A673 (cell line): ENCODE measurements around the gene DCLK2. TPM values are rescaled to one million over a fixed set of nuclear protein-coding genes. Genes with fewer than 3 reads are reported as not detected.

Source experiments
- BruUV-seq: library from RNA; stranded (reverse); fragments of 400-500 nt; replicated peaks from 2 replicates; lab custom pipeline; 2021; lab: Mats Ljungman, UMichigan
- CTCF ChIA-PET: fragments of 300-600 bp; sonication (Branson Sonifier 250); formaldehyde crosslinking; loops from one replicate; lab custom pipeline; 2022; ENCODE audit warnings: antibody characterized with exemption; lab: Charles Lee
- POLR2A ChIA-PET: fragments of 300-600 bp; sonication (Branson Sonifier 250); formaldehyde crosslinking; loops from one replicate; lab custom pipeline; 2022; ENCODE audit warnings: antibody characterized with exemption; ENCODE audit not compliant: low non-redundant PET; lab: Charles Lee
- DNase-seq: peaks from one replicate; pipeline ENCODE4 v3.0.0-alpha.2; 2015; ENCODE audit warnings: low spot score
- H3K27ac ChIP-seq: fragments of 200-600 bp; sonication (generic); 2 replicates; pipeline ENCODE4 v1.5.1; 2016; ENCODE audit warnings: mixed run types, low read depth, mild to moderate bottlenecking, mixed read lengths, antibody characterized with exemption, low read length; ENCODE audit not compliant: poor library complexity, severe bottlenecking
- H3K27me3 ChIP-seq: fragments of 200-600 bp; sonication (generic); replicated peaks from 2 replicates; pipeline ENCODE4 v1.6.1; 2017; ENCODE audit warnings: mixed run types, low read depth, mild to moderate bottlenecking, mixed read lengths, antibody characterized with exemption, low read length; ENCODE audit not compliant: insufficient read depth, poor library complexity
- H3K36me3 ChIP-seq: fragments of 200-600 bp; sonication (generic); 2 replicates; pipeline ENCODE4 v1.6.1; 2016; ENCODE audit warnings: mixed run types, mild to moderate bottlenecking, mixed read lengths, antibody characterized with exemption, low read length; ENCODE audit not compliant: insufficient read depth, poor library complexity, severe bottlenecking
- H3K4me1 ChIP-seq: fragments of 200-600 bp; sonication (generic); 2 replicates; pipeline ENCODE4 v1.6.1; 2017; ENCODE audit warnings: mixed run types, mild to moderate bottlenecking, mixed read lengths, antibody characterized with exemption, low read length; ENCODE audit not compliant: insufficient read depth, poor library complexity, severe bottlenecking
- H3K4me3 ChIP-seq: fragments of 200-600 bp; sonication (generic); 2 replicates; pipeline ENCODE4 v1.5.1; 2016; ENCODE audit warnings: low read depth, mixed run types, mild to moderate bottlenecking, mixed read lengths, low read length; ENCODE audit not compliant: poor library complexity, severe bottlenecking
- H3K9me3 ChIP-seq: fragments of 200-600 bp; sonication (generic); 2 replicates; pipeline ENCODE4 v1.6.1; 2016; ENCODE audit warnings: mixed run types, low read depth, mild to moderate bottlenecking, mixed read lengths, antibody characterized with exemption, low read length; ENCODE audit not compliant: poor library complexity, severe bottlenecking
- CTCF ChIP-seq: fragments of 300-800, 200-600 bp; sonication (generic); conservative IDR thresholded peaks from 2 replicates; pipeline ENCODE4 v1.5.1; 2017; ENCODE audit warnings: low read depth, mild to moderate bottlenecking, antibody characterized with exemption, low read length, moderate library complexity, mixed read lengths
- EZH2 ChIP-seq: fragments of 200-600 bp; sonication (generic); IDR thresholded peaks from 2 replicates; pipeline ENCODE4 v1.6.1; 2017; ENCODE audit warnings: borderline replicate concordance, low read depth, mild to moderate bottlenecking, mixed read lengths, antibody characterized with exemption, low read length; ENCODE audit not compliant: poor library complexity, severe bottlenecking
- intact Hi-C: fragments of 100-400 bp; cut with micrococcal nuclease; formaldehyde crosslinking; loops from one replicate; pipeline ENCODE4 v1.10.0; 2022; ENCODE audit not compliant: unreplicated experiment
- total RNA-seq: library from RNA; stranded (reverse); gene quantifications from 2 replicates; pipeline ENCODE4 v1.2.3, GENCODE V29; 2021

The DCLK2 gene
- total RNA-seq, 1 experiment from 2014 or later, result 4.9 TPM

GRCh38 chr4:150230561-150230960, 152.3 kb downstream of the DCLK2 start:
- DNase-seq, result peak; percentile 53
- ChIA-PET CTCF (interaction anchor here (1.1 to 1.4 kb wide), 2 partner anchors 12 to 13 kb away, joined by 4 read pairs; no protein-coding TSS in a partner anchor), POLR2A (interaction anchor here (0.6 kb wide), 1 partner anchor 50 kb away, joined by 3 read pairs; no protein-coding TSS in a partner anchor)
- Histone ChIP-seq H3K4me1 (peaks cover 25% of the 10 kb centered on the region), H3K27ac (peak overlapping the region; percentile 11), H3K36me3 (no peaks in the 10 kb centered on the region), H3K9me3 (no peaks in the 10 kb centered on the region), H3K27me3 (no peaks in the 10 kb centered on the region), H3K4me3 (no peak overlapping the region)
- TF ChIP-seq CTCF (no peak), EZH2 (no peak)
- intact Hi-C loops, result no loop called here
- BruUV-seq, result no TSS peak

GRCh38 chr4:150231107-150231770, 153.0 kb downstream of the DCLK2 start:
- BruUV-seq, result no TSS peak
- CTCF ChIA-PET, result interaction anchor here (1.1 to 1.4 kb wide), 2 partner anchors 11 to 14 kb away, joined by 4 read pairs; no protein-coding TSS in a partner anchor
- Histone ChIP-seq H3K36me3 (no peaks in the 10 kb centered on the region), H3K4me3 (no peak overlapping the region), H3K4me1 (peaks cover 27% of the 10 kb centered on the region), H3K27ac (no peak overlapping the region), H3K9me3 (no peaks in the 10 kb centered on the region), H3K27me3 (no peaks in the 10 kb centered on the region)
- intact Hi-C loops, result no loop called here
- DNase-seq, result no peak
- TF ChIP-seq CTCF (no peak), EZH2 (no peak)
- POLR2A ChIA-PET, result interaction anchor here (0.6 kb wide), 2 partner anchors 49 to 169 kb away, joined by 3 to 8 read pairs; no protein-coding TSS in a partner anchor

- TF ChIP-seq CTCF (no peak), EZH2 (no peak)
- ChIA-PET POLR2A (no interaction called here), CTCF (no interaction called here)
- no TSS peak for BruUV-seq
- DNase-seq, result no peak
- no peaks in the 10 kb centered on the region for H3K27me3 ChIP-seq
- H3K36me3 ChIP-seq, result no peaks in the 10 kb centered on the region
- no peak overlapping the region for H3K4me3 ChIP-seq
- H3K4me1 ChIP-seq, result peaks cover 35% of the 10 kb centered on the region
- H3K9me3 ChIP-seq, result no peaks in the 10 kb centered on the region
- H3K27ac ChIP-seq, result no peak overlapping the region
- intact Hi-C loops, result no loop called here
Measured at GRCh38 chr4:150232029-150232428, 153.8 kb downstream of the DCLK2 start.
